Psoas muscle (tissue), 8 donors: ENCODE measurements around the gene PPP2R2C. TPM values are rescaled to one million over a fixed set of nuclear protein-coding genes. Genes with fewer than 3 reads are reported as not detected.

Experiments used
- ATAC-seq, 4 donors: fragments of 200-7000 bp; cut with Tn5 transposase; one replicate each; pipeline ENCODE4 v1.9.1; 2020; ENCODE audit warnings: moderate library complexity in 3 of 4, mild to moderate bottlenecking in 2 of 4
- DNase-seq, 2 donors: peaks; one replicate each; pipeline ENCODE4 v3.0.0-alpha.2; 2020
- H3K27ac ChIP-seq: fragments of 200-600 bp; one replicate; pipeline ENCODE4 v1.8.0; 2022
- H3K27me3 ChIP-seq, 3 donors: fragments of 200-600 bp in 1 of 3; one replicate each; pipeline versions ENCODE4 v1.6.1 to v1.8.0; 2013 to 2022; ENCODE audit warnings: low read length in 2 of 3, mild to moderate bottlenecking in 2 of 3, moderate library complexity in 1 of 3; ENCODE audit not compliant: insufficient read depth in 3 of 3
- H3K36me3 ChIP-seq, 2 donors: fragments of 200-600 bp in 1 of 2; one replicate each; pipeline versions ENCODE4 v1.6.1 to v1.8.0; 2013 to 2022; ENCODE audit warnings: low read depth in 1 of 2, mild to moderate bottlenecking in 1 of 2, moderate library complexity in 1 of 2; ENCODE audit not compliant: insufficient read depth in 1 of 2
- H3K4me1 ChIP-seq: fragments of 200-600 bp; one replicate; pipeline ENCODE4 v1.8.0; 2022
- H3K4me3 ChIP-seq: fragments of 200-600 bp; one replicate; pipeline ENCODE4 v1.8.0; 2022; ENCODE audit warnings: mild to moderate bottlenecking
- H3K9me3 ChIP-seq: fragments of 200-600 bp; one replicate; pipeline ENCODE4 v1.8.0; 2022
- WGBS, 3 donors: extraction: QIAGEN DNeasy Blood & Tissue Kit; methylation state at CpG; one replicate each; pipeline versions ENCODE4 v1.1.6 to v1.1.7; 2013; 5-methylcytosine and 5-hydroxymethylcytosine counted together
- intact Hi-C, 2 donors: fragments of 100-400 bp; cut with DNase I; formaldehyde crosslinking; loops; one replicate each; pipeline versions ENCODE4 v1.11.0 to v1.14.2; 2022
- polyA plus RNA-seq, 3 donors: library from polyadenylated mRNA; stranded (reverse); fragments of 200-250 nt; gene quantifications; one replicate each; pipeline ENCODE4 v1.2.3, GENCODE V29; 2013
- total RNA-seq, 4 donors: library from RNA; stranded (reverse); fragmentation: NEBNext Ultra II Directional in 2 of 4; extraction: Animal tissue kit (Norgen Biotek cat#: 25700) in 2 of 4; gene quantifications; one replicate each; pipeline versions ENCODE4 v1.2.1 to v1.2.4, GENCODE V29; 2021 to 2023
- TF ChIP-seq, protein P1 (sequence below): fragments of 200-600 bp; IDR thresholded peaks from one replicate; pipeline ENCODE4 v1.8.0; 2022; ENCODE audit warnings: antibody characterized with exemption
- donor health status: healthy with polysubstance abuse.
- donor health status: DM: no; HTN: no; CAD: no; lungs with moderate emphysema.
- donor health status: Bipolar disorder and iron deficiency.
- donor health status: healthy.
- donor health status: DM: yes; HTN: yes; CAD: no.
- donor health status: DM: no; HTN: no; CAD: no.
- donor health status: DM: no; HTN: no; CAD: no.
- donor health status: DM: yes; HTN: yes; CAD: no.

PPP2R2C gene
- total and polyA plus RNA-seq, 7 donors: 0.08 to 3.2 (median 1.2) TPM

DNA sequence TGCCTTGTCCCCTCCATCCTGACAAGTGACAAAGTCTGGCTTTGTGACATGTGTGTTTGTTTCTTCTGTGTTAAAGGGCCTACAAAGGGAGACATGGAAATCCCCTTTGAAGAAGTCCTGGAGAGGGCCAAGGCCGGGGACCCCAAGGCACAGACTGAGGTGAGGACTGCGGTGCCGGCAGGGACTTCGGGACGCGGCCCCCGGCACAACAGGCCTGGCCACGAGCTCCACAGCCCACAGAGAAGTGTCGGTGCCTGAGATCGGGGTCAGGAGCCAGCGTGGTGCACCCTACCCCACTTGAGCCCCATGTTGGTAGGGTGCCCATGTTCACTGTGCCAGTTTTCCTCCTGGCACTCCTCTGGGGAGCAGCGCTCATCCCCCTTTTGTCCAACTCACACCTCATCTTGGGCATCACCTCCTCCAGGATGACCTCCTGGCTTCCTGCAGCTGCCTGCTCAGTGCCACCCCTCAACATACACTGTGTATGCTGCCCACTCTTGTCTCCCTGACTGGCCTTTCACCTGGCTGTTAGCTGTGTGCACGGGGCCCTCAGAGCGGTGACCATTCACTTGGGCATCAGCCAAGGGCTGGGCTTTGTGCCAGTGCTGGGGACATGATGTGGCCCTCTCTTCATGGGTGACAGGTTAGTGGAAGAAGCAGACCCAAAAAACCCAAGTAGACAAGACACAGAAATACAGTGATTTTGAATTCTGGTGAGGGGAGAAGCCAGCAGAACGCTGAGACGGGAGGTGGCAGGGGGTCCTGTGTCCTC, 185.2 kb downstream of the PPP2R2C start:
- DNase-seq: no peak
- 94 to 97% (median 95%) methylated on average over 12 to 16 of the region's 16 CpGs for WGBS, 3 donors
- Histone ChIP-seq H3K36me3 (peaks cover 0 to 39% of the 10 kb centered on the region in 2 donors), H3K4me1 (no peaks in the 10 kb centered on the region), H3K27me3 (no peaks in the 10 kb centered on the region), H3K27ac (no peak overlapping the region), H3K9me3 (no peaks in the 10 kb centered on the region), H3K4me3 (no peak overlapping the region)
- intact Hi-C loops: no loop called here
- TF ChIP-seq, protein P1, sequence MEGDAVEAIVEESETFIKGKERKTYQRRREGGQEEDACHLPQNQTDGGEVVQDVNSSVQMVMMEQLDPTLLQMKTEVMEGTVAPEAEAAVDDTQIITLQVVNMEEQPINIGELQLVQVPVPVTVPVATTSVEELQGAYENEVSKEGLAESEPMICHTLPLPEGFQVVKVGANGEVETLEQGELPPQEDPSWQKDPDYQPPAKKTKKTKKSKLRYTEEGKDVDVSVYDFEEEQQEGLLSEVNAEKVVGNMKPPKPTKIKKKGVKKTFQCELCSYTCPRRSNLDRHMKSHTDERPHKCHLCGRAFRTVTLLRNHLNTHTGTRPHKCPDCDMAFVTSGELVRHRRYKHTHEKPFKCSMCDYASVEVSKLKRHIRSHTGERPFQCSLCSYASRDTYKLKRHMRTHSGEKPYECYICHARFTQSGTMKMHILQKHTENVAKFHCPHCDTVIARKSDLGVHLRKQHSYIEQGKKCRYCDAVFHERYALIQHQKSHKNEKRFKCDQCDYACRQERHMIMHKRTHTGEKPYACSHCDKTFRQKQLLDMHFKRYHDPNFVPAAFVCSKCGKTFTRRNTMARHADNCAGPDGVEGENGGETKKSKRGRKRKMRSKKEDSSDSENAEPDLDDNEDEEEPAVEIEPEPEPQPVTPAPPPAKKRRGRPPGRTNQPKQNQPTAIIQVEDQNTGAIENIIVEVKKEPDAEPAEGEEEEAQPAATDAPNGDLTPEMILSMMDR: no peak
- no peak for ATAC-seq

GRCh38 chr4:6283282-6283681, 189.1 kb downstream of the PPP2R2C start:
- Histone ChIP-seq H3K27ac (no peak overlapping the region), H3K4me3 (no peak overlapping the region), H3K4me1 (no peaks in the 10 kb centered on the region), H3K36me3 (peaks cover 0 to 24% of the 10 kb centered on the region in 2 donors), H3K9me3 (no peaks in the 10 kb centered on the region), H3K27me3 (no peaks in the 10 kb centered on the region)
- TF ChIP-seq, protein P1: no peak
- 89 to 90% (median 89%) methylated on average over 4 of the region's 4 CpGs for WGBS, 3 donors
- ATAC-seq (no peak), DNase-seq (no peak)
- intact Hi-C loops: no loop called here

GRCh38 chr4:6282314-6282771, 190.1 kb downstream of the PPP2R2C start:
- Histone ChIP-seq H3K4me1 (no peaks in the 10 kb centered on the region), H3K27ac (no peak overlapping the region), H3K9me3 (no peaks in the 10 kb centered on the region), H3K27me3 (no peaks in the 10 kb centered on the region), H3K36me3 (peaks cover 0 to 24% of the 10 kb centered on the region in 2 donors), H3K4me3 (no peak overlapping the region)
- intact Hi-C loops: no loop called here
- 63 to 79% (median 72%) methylated on average over 6 of the region's 6 CpGs for whole genome bisulfite sequencing, 3 donors
- ATAC-seq: no peak
- TF ChIP-seq, protein P1: no peak
- DNase-seq: no peak

DNA sequence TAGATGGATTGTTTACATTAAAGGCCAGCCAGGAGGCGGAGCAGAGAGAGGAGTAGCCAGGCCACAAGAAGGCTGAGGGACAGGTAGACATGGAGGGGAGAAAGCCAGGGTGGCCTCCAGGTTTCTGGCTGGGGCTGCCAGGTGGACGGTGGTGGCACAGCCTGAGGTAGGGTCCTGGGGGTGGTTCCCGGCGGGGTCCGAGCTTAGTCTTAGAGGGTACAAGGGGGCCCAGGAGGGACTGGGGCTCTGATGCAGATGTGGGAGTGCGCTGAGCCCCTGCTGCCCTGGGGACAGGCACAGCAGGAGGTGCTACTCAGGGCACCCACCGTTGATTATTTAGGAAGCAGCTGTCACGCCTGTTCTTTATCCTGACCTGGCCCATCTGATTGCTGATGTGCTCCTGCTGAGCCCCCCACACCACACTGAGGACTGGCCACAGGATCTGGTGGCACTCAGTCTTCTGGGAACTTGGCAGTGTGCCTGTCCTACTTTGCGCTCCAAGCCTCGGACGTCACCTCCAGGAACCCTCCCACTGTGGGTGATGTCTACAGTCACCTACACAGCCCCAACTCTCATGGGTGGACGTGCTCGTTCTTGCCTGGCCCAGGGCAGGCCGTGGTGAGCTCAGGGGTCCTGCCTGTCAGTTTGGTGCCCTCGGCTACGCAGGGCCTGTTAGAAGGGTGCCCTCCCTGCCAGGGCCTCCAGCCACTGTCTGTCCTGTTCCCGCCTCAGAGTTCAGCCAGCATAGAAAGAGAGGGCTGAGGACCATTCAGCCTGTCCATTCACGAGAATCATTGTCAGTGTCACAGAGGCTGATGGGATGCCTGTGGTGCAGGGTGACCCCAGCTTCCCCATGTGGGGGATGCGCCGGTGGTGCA, 190.7 kb downstream of the PPP2R2C start:
- Histone ChIP-seq H3K4me3 (no peak overlapping the region), H3K27me3 (no peaks in the 10 kb centered on the region), H3K27ac (no peak overlapping the region), H3K36me3 (peaks cover 0 to 19% of the 10 kb centered on the region in 2 donors), H3K9me3 (no peaks in the 10 kb centered on the region), H3K4me1 (no peaks in the 10 kb centered on the region)
- TF ChIP-seq, protein P1: no peak
- 77 to 82% (median 77%) methylated on average over 20 of the region's 20 CpGs for WGBS, 3 donors
- no peak for DNase-seq
- intact Hi-C loops: no loop called here
- ATAC-seq: no peak
